Measurements from ENCODE around the gene AACS. TPM values are rescaled to one million over a fixed set of nuclear protein-coding genes. Genes with fewer than 3 reads are reported as not detected.
"Not testable (repeated sequence)": the region's sequence is repeated elsewhere in the genome, so short reads cannot be mapped to it uniquely, and the experiment has no call there.

AACS gene
- total RNA-seq, 1 experiment from 2014 or later, result 16.0 TPM

DNA sequence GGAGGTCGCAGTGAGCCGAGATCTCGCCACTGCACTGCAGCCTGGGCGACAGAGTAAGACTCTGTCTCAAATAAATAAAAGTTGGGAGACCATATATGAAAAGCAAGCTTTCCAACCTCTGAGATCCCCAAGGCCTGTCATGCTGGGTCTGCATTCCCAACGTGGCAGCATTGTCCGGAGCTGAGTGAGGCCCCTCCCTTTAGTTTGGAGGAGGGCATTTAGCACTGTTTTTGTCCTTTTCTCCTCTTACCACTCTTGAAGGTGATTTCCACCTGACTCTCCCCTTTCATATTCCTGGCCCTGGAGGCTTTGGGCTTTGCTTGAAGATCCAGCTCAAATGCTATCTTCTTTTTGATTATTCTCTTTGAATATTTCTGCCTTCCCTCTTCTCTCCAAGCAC is 3.2 kb downstream of the AACS start:
- Histone ChIP-seq H3K9me3 (replicated peaks) (no peaks in the 10 kb centered on the region), H3K36me3 (peaks cover 12% of the 10 kb centered on the region), H3K4me1 (replicated peaks) (peaks cover 9% of the 10 kb centered on the region), H3K27ac (no peak overlapping the region), H3K4me3 (no peak overlapping the region), H3K27me3 (replicated peaks) (no peaks in the 10 kb centered on the region)
- no peak for DNase-seq (ENCODE audit: low read depth in 1 of 2, low spot score in 2 of 2)

DNA sequence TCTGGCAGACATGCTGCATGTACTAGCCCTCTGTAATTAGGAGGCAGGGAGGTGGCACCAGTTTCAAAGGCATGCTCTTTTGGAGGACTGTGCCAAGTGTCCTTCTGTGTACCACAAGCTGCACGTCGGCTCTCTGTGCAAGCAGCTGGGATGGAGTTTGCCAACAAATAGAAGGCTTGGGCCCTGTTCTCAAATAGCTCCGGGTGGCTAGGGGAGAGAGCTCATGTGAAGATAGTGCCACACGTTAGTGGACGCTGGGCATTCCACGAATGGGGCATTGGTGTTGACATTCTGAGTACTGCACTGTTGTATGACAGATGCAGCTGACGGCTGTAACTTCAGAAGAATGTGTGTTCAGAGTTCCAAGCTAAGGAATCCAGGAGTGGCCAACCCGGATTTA is 4.4 kb downstream of the AACS start:
- Histone ChIP-seq H3K27ac (no peak overlapping the region), H3K4me1 (replicated peaks) (peaks cover 9% of the 10 kb centered on the region), H3K9me3 (replicated peaks) (no peaks in the 10 kb centered on the region), H3K27me3 (replicated peaks) (no peaks in the 10 kb centered on the region), H3K4me3 (no peak overlapping the region), H3K36me3 (peaks cover 12% of the 10 kb centered on the region)
- no peak for DNase-seq (ENCODE audit: low read depth in 1 of 2, low spot score in 2 of 2)

DNA sequence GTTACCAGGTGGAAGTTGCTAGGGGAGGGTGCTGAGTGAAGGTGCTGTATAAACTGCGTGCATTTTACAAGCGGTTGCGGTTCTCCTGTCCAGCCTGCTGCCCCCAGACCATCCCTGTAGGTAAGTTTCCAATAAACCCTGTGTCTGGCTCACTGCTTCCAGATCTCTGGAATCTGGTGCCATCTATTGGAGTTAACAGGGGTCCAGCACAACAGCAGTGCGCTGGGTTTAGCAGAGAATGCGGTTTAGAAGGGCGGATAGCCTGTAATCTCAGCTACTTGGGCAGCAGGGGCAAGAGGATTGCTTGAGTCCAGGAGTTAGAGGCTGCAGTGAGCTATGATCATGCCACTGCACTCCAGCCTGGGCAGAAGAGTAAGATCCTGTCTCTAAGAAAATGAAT is 4.9 kb downstream of the AACS start:
- Histone ChIP-seq H3K9me3 (replicated peaks) (no peaks in the 10 kb centered on the region), H3K27ac (no peak overlapping the region), H3K4me3 (no peak overlapping the region), H3K27me3 (replicated peaks) (no peaks in the 10 kb centered on the region), H3K36me3 (peaks cover 12% of the 10 kb centered on the region), H3K4me1 (replicated peaks) (peaks cover 6% of the 10 kb centered on the region)
- no peak for DNase-seq (ENCODE audit: low read depth in 1 of 2, low spot score in 2 of 2)

DNA sequence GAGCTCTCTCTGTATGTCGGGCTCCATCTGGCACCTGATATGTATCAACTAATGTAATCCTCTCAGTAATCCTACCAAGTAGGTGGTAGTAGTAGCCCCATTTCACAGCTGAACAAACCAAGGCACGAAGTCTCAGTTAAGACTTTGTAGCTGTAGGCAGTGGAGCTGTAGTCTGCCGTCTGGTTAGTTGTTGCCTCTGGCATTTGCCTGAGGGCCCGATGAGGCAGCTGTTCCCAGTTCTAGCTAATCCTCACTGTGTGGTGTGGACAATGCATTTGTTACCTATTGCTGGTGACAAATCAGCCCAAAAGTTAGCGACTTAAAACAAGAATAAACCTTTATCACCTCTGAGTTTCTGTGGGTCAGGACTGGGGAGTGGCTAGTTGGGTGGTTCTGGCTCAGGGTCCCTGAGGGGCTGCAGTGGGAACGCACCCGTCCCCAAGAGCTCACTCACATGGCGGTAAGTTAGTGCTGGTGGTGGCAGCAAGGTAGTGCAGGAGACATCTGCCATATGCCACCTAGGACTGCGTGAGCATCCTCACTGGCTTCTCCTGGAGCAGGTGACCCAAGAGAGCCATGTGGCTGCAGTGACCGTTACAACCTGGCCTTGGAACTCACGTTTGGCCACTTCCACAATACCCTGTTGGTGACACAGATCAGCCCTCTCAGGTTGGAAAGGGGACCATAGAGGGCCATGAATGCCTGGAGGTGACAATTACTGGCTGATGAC is 5.6 kb downstream of the AACS start:
- H3K27me3 ChIP-seq (replicated peaks), result no peaks in the 10 kb centered on the region
- no peak overlapping the region for H3K4me3 ChIP-seq
- DNase-seq (ENCODE audit: low read depth in 1 of 2, low spot score in 2 of 2), result no peak
- H3K9me3 ChIP-seq (replicated peaks), result no peaks in the 10 kb centered on the region
- H3K4me1 ChIP-seq (replicated peaks), result peaks cover 4% of the 10 kb centered on the region
- peaks cover 6% of the 10 kb centered on the region for H3K36me3 ChIP-seq
- no peak overlapping the region for H3K27ac ChIP-seq

DNA sequence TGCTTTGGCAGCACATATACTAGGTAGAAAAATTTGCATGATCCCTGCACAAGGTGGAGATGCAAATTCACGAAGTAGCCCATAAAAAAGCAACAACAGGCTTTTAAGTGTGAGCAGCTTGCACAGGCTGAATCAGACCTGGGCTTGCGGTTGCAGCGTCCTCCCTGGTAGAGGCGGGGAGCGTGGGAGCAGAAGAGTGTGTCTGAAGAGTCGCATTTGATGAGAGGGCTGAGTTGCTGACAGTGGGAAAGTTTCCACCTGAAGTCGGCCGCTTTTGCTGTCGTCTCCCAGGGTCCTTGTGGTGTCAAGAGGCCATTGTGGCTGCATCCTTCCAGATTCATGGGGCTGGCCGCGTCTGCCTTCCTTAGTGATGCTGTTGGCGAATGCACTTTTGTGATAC is 6.2 kb downstream of the AACS start:
- no peaks in the 10 kb centered on the region for H3K27me3 ChIP-seq (replicated peaks)
- H3K27ac ChIP-seq, result no peak overlapping the region
- H3K4me1 ChIP-seq (replicated peaks), result no peaks in the 10 kb centered on the region
- no peak overlapping the region for H3K4me3 ChIP-seq
- no peak for DNase-seq (ENCODE audit: low read depth in 1 of 2, low spot score in 2 of 2)
- no peaks in the 10 kb centered on the region for H3K9me3 ChIP-seq (replicated peaks)
- H3K36me3 ChIP-seq, result peaks cover 11% of the 10 kb centered on the region

DNA sequence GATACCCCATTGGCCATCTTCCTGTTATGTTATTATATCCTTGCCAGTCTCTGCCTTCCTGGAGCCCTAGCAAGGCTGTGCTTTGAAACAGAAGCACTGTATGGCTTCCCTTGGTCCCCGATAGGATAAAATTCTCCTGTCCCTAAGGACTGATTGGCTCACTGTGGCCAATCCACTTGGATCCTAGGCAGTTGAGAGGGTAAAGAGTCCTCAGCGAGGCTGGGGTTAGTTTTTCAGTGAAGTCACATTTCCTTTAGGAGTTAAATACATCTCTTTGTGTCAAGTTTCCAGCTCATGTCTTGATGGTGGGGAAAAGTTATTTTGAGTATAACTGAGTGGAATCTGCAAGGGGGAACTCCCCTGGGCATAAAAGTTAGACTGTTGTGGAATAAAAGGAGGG is 7.3 kb downstream of the AACS start:
- H3K36me3 ChIP-seq, result peaks cover 14% of the 10 kb centered on the region
- no peak for DNase-seq (ENCODE audit: low read depth in 1 of 2, low spot score in 2 of 2)
- H3K27ac ChIP-seq, result no peak overlapping the region
- no peaks in the 10 kb centered on the region for H3K4me1 ChIP-seq (replicated peaks)
- H3K4me3 ChIP-seq, result no peak overlapping the region
- no peaks in the 10 kb centered on the region for H3K27me3 ChIP-seq (replicated peaks)
- H3K9me3 ChIP-seq (replicated peaks), result no peaks in the 10 kb centered on the region

DNA sequence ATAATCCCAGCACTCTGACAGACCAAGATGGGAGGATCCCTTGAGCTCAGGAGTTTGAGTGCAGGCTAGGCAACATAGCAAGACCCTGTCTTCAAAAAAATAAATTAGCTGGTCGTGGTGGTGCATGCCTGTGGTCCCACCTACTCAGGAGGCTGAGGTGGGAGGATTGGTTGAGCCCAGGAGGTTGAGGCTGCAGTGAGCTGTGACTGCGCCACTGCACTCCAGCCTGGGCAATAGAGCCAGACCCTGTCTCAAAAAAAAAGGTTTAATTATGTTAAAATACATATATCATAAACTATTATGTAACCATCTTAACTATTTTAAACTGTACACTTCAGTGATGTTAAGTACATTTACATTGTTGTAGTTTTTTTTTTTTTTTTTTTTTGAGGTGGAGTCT is 9.1 kb downstream of the AACS start:
- H3K9me3 ChIP-seq (replicated peaks); H3K27ac ChIP-seq; H3K27me3 ChIP-seq (replicated peaks); DNase-seq (ENCODE audit: low read depth in 1 of 2, low spot score in 2 of 2); H3K4me1 ChIP-seq (replicated peaks); H3K4me3 ChIP-seq: not testable (repeated sequence)
- H3K36me3 ChIP-seq, result peaks cover 20% of the 10 kb centered on the region

DNA sequence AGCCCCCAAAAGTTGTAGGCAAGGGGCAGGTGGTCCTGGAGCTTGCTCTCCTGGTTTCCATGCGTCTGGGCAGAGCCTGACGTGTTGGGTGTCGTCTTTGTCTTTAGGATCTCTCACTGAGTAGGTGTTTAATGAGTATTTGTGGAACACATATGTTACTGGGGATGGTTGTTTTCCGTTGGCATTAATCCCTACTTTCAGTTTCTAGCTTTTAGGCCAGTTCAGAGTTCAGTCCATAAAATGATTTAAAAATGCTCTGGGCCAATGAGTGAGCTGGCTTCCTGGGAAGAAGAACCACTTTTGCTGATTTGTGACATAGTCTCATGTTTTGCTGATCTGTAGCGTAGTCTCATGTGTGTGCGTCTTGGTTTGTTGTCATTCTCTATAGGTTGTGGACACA is 10.9 kb downstream of the AACS start:
- no peak for DNase-seq (ENCODE audit: low read depth in 1 of 2, low spot score in 2 of 2)
- H3K27me3 ChIP-seq (replicated peaks), result no peaks in the 10 kb centered on the region
- H3K4me3 ChIP-seq, result no peak overlapping the region
- no peaks in the 10 kb centered on the region for H3K4me1 ChIP-seq (replicated peaks)
- no peaks in the 10 kb centered on the region for H3K9me3 ChIP-seq (replicated peaks)
- H3K36me3 ChIP-seq, result peaks cover 20% of the 10 kb centered on the region
- H3K27ac ChIP-seq, result no peak overlapping the region

DNA sequence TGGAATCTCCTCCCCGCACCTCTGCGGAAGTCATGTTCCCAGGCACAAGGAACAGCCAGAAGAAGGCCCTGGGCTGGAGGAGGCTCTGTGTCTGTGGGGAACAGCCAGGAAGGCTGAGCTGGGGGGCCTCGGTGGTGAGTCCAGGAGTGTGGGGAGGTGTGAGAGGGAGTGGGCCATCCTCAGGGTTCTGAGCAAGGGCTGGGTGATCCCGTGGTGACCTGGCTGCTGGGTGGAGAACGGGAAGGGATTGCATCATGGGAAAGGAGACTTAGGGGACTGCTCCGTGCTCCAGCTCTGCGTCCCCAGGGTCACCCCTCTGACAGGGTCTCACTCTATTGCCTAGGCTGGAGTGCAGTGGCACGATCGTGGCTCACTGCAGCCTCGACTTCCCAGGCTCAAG is 13.8 kb downstream of the AACS start:
- no peaks in the 10 kb centered on the region for H3K9me3 ChIP-seq (replicated peaks)
- no peak for DNase-seq (ENCODE audit: low read depth in 1 of 2, low spot score in 2 of 2)
- peaks cover 20% of the 10 kb centered on the region for H3K36me3 ChIP-seq
- H3K4me3 ChIP-seq, result no peak overlapping the region
- H3K4me1 ChIP-seq (replicated peaks), result no peaks in the 10 kb centered on the region
- H3K27ac ChIP-seq, result no peak overlapping the region
- no peaks in the 10 kb centered on the region for H3K27me3 ChIP-seq (replicated peaks)

DNA sequence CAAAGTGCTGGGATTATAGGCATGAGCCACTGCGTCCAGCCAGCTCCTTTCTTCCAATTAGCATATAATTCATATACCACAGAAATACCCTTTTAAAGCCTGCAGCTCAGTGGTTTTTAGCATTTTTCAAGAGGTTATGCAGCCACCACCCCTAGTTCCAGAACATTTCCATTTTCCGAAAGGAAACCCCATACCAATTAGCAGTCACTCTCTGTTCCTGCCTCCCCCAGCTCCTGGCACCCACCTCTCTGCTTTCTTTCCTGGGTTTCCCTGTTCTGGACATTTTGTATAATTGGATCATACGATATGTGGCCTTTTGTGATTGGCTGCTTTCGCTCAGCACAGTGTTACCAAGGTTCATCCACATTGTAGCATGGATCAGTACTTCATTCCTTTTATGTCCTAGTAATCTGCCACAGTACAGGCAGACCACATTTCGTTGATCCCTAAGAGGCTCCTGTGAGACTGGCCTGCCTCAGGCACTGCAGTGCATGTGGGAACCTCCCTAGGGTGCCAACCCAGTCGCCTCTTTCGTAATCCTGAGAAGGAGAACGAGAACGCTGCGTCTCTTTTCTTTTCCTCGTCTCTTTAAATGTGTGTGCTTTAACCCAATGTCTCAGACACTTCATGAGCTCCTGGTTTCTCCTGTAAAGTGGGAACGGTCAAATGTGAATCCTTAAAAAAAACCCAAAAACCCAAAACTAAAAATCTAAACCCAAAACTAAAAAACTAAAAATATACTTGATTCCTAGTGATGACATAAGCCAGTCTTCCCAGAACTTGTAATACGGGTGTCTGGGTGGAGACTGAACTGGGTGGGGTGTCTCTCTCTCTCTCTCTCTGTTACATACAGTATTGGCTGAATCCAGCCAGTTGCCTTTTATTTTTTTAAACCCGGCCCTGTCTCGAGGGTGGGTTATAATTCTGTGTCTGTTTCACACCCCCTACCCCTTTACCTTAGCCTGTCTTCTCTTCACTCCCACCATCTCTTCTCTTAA is 14.7 kb downstream of the AACS start:
- Histone ChIP-seq H3K9me3 (replicated peaks) (no peaks in the 10 kb centered on the region), H3K27ac (no peak overlapping the region), H3K36me3 (peaks cover 20% of the 10 kb centered on the region), H3K4me1 (replicated peaks) (no peaks in the 10 kb centered on the region), H3K27me3 (replicated peaks) (no peaks in the 10 kb centered on the region), H3K4me3 (no peak overlapping the region)
- DNase-seq (ENCODE audit: low read depth in 1 of 2, low spot score in 2 of 2), result no peak

DNA sequence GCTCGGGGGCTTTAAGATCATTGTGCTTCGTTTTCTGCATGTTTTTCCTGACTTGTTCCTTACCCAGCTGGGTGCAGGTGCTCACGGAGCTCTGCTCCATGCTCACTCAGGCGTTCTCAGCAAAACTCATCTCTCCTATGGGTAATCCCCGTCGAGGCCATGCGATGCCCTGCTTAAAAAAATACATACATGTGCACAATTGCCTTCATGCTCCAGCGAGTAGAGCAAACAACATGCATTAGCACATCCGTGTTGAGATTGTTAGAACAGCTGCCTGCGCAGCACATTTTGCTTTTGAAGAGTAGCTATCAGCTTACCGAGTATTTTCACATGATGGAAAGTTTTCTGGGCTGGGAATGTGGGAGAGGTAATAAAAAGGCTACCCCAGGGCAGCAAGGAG is 16.2 kb downstream of the AACS start:
- DNase-seq (ENCODE audit: low read depth in 1 of 2, low spot score in 2 of 2), result no peak
- Histone ChIP-seq H3K4me3 (no peak overlapping the region), H3K9me3 (replicated peaks) (no peaks in the 10 kb centered on the region), H3K27ac (no peak overlapping the region), H3K36me3 (peaks cover 19% of the 10 kb centered on the region), H3K27me3 (replicated peaks) (no peaks in the 10 kb centered on the region), H3K4me1 (replicated peaks) (no peaks in the 10 kb centered on the region)

DNA sequence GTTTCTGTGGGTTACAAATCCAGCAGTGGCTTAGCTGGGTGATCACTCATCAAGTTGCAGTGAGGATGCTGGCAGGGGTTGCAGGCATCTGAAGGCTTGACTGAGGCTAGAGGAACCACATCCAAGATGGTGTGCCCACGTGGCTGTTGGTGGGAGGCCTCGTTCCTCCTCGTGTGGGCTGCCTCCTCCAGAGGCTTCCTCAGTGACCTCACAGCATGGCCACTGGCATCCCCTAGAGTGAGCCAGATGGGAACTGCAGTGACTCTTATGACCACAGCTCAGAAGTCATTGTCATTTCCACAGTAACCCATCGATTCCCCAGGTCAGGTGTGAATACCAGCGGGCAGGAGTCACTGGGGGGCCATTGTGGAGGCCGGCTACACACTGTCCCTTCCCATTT is 17.8 kb downstream of the AACS start:
- DNase-seq (ENCODE audit: low read depth in 1 of 2, low spot score in 2 of 2), result no peak
- Histone ChIP-seq H3K4me1 (replicated peaks) (no peaks in the 10 kb centered on the region), H3K4me3 (no peak overlapping the region), H3K27me3 (replicated peaks) (no peaks in the 10 kb centered on the region), H3K27ac (no peak overlapping the region), H3K36me3 (peaks cover 11% of the 10 kb centered on the region), H3K9me3 (replicated peaks) (no peaks in the 10 kb centered on the region)

DNA sequence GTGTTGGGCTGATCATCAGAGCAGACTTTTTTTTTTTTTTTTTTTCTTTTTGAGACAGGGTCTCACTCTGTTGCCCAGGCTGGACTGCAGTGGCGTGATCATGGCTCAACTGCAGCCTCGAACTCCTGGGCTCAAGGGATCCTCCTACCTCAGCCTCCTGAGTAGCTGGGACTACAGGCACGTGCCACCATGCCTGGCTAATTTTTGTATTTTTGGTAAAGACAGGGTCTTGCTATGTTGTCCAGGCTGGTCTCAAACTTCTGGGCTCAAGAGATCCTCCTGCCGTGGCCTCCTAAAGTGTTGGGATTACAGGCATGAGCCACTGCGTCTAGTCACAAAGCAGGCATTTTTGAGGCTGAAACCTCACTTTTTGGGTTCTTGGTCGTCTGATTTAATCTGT is 23.0 kb downstream of the AACS start:
- H3K27me3 ChIP-seq (replicated peaks); DNase-seq (ENCODE audit: low read depth in 1 of 2, low spot score in 2 of 2); H3K9me3 ChIP-seq (replicated peaks); H3K4me1 ChIP-seq (replicated peaks); H3K4me3 ChIP-seq; H3K27ac ChIP-seq: not testable (repeated sequence)
- H3K36me3 ChIP-seq, result peaks cover 29% of the 10 kb centered on the region

DNA sequence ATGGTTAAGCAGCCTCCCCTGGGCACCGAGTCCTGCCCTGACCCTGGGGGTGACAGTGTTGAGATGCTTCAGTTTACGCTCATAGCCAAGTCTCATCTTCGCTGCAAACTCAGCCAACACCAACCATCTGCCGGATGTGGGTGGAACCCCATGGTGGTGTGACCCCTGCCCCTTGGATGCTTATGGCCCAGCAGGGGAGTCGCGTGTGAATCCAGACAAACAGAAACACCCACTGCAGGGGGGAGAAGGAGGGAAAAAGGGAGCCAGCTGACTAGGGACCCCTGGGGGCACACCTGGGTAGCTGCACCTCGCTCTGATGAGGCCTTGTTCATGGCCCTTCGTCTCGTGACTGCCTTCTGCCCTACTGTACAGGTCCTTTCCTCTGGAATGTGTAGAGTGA is 23.8 kb downstream of the AACS start:
- Histone ChIP-seq H3K4me3 (no peak overlapping the region), H3K36me3 (peaks cover 33% of the 10 kb centered on the region), H3K27me3 (replicated peaks) (no peaks in the 10 kb centered on the region), H3K4me1 (replicated peaks) (no peaks in the 10 kb centered on the region; the same call in 1 of the 2 replicates), H3K27ac (no peak overlapping the region), H3K9me3 (replicated peaks) (no peaks in the 10 kb centered on the region)
- no peak for DNase-seq (ENCODE audit: low read depth in 1 of 2, low spot score in 2 of 2)

All from SJSA1 (cell line).